HG03469 (cell line): ENCODE results near the gene TBC1D22A.
"Not testable (repeated sequence)": the region's sequence is repeated elsewhere in the genome, so short reads cannot be mapped to it uniquely, and the experiment has no call there.

Experiments used
- ATAC-seq: cut with Tn5 transposase; IDR thresholded peaks from one replicate; pipeline ENCODE4 v1.9.1; 2021; ENCODE audit warnings: mild to moderate bottlenecking, moderate library complexity, moderate number of reproducible peaks; ENCODE audit not compliant: unreplicated experiment

Gene TBC1D22A

DNA sequence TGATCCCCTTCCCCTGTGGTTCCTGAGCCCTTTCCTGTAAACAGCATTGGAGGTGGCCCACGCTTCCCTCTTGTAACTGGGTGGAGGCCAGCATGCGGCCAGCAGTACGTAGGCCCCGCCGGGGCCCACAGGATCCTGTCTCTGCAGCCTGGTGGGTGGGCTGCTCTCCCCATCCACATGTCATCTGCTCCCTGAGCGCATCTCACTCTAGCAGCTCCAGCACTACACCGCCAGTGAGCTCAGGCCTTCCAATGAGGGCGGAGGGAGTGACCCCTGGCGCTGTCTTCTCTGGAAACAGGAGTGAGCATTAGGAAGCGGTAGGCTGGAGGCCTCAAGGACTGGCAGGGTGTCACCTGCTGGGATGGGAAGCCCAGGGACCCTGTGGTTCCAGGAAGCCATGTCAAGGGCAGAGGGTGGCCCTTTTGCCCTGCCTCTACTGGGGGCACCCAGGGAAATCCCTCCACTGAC, 363.9 kb downstream of the TBC1D22A start:
- ATAC-seq = no peak

DNA sequence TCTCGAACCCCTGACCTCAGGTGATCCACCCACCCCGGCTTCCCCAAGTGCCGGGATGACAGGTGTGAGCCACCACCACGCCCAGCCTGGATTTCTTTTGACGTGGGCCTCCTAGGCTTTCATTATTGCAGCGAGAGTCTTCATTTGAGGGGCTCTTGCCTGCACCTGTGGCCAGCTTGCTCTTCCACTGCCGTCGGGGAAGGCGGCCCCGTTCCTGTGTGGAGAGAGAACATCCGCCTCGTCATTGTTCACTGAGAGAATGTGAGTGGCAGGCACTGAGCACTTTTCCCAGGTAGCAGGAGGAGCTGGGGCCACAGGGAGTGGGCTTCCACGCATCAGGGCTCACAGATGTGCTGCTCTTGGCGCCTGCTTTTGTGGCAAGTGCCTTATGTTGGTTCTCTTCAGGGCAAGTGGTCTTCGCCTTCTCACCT, 365.0 kb downstream of the TBC1D22A start:
- no peak for ATAC-seq

DNA sequence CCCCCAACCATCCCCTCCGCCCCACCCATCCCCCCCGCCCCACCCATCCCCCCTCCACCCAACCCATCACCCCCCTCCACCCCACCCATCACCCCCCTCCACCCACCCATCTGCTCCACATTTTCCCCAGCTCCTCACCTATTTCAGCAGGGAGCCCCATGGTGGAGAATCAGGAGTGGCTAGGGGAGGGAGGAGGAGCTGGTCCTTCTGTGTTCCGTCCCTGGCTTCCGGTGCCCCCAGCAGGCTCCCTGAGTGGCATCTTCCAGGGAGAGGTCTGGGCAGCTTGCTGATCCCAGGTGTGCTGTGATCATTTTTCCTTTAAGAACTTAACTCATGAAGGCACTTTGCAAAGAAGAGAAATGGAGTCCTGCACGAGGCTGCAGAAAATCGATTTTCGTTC, 365.8 kb downstream of the TBC1D22A start:
- no peak for ATAC-seq

DNA sequence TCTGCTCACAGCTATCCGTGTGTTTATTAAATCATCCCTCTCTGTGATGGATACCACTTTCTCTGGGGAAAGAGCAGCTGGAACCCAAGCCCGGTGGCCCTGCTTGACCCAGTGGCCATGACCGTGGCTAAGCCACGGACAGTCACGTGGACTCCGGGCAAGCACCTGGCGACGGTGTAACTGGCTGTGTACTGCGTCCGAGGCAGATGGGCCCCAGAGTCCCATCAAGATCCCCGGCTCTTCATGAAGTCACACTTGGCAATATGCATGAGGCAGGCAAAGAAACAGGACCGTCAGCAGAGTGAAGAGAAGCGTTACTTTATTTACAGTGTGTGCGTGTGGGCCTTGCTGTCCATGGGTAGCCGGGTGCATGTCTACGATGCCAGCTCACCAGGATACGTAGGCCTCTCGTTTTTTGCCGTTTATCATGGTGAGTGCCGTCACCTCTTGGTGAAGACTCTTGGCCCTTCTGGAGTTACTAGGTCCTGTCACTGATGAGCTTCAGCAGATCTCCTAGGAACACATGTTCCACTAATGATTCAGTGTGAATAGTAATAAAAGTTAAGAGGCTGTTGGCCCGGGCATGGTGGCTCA, 366.3 kb downstream of the TBC1D22A start:
- no peak for ATAC-seq

DNA sequence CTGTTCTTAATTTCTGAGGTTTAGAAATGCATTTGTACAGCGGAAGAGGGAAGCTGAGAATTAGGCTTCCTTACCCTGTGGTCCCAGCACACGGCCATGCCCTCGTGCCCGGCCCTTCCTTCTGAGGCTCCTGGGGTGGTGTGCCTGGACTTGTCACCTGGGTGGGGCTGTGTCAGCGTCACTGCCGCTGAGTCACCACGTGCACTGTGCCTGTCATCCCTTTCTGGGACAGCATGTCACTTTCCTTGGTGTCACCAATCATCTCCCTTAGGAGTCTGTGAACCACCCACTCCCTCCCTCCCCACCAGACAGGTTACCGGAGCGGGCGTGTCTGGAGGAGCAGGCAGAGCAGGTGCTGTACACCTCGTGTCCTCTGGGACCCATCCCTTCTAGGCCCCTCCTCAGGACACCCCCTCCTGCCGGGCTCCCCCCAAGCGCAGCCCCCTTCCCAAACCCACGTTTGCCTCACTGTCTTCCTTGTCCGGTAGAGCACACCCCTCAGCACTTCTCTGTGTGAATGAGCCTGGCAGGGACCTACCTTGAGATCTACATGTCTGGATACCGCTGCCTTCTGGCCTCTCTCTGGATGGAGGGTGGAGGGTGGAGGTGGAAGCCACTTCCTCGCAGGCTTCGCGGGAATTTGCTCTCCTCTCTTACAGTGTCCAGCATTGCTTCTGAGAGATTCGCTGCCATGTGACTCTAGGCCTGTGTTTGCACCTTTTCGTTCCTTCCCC, 367.6 kb downstream of the TBC1D22A start:
- no peak for ATAC-seq

DNA sequence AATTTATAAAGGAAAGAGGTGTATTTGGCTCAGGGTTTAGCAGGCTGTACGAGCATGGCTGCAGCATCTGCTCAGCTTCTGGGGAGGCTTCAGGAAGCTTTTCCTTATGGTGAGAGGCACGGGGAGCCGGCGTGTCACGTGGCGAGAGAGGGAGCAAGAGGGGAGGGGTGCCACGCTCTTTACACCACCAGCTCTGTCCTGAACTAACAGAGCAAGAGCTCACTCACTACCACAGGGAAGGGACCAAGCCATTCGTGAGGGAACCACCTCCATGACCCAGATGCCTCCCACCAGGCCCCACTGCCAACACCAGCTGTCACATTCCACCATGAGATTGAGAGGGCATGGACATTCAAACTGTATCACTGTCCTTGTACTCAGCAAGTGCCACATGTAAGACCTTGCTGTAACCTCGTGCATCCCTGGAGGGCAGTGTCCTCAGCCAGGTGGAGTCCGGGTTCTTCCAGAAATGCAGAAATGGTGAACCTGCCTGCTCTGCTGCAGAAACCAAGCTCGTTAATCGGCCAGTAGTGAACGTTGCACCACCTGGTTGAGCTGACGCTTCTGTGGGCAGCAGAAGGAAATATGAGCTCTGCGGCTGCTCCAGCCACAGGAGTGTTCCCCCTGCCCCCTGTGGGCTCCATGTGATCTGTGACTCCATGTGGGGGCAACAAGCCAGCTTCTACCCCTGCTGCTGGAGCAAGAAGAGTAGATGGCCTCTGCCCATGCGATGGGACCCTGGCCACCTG, 368.6 kb downstream of the TBC1D22A start:
- ATAC-seq = no peak

DNA sequence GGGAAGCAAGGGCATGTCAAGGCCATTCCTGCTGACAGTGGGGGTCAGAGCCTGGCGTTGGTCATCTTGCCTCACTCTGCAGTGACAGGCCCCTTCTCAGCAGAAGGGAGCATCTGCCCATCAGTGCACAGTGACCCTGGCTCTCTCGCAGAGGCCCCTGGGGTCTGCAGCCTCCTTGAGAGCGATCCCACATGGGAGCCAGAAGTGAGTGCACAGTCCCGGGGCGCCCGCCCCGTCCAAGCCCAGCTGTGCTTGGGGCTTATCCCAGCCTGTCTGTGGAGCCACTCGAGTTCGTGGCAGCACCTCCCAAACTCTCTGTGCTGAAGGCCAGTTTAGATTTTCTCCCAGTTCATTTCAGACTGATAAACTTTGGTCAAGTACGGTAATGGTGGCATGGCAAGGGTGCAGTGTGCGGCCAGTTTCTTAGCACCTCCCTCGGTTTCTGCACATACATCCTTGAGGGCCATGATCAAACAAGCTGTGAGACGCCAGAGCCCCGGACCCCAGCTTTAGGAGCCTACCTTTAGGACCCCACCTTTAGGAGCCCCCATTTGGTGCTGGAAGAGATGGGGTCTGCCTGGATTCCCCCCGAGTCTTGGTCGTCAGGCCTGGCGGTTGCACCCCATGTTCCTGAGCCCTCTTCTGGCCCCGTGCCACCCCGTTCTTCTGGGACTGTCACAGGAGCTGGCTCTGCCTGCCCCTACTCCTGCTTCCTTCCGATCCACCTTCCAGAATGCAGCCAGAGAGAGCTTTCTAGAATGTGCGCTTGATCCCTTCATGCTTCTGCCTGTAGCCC, 369.4 kb downstream of the TBC1D22A start:
- no peak for ATAC-seq

DNA sequence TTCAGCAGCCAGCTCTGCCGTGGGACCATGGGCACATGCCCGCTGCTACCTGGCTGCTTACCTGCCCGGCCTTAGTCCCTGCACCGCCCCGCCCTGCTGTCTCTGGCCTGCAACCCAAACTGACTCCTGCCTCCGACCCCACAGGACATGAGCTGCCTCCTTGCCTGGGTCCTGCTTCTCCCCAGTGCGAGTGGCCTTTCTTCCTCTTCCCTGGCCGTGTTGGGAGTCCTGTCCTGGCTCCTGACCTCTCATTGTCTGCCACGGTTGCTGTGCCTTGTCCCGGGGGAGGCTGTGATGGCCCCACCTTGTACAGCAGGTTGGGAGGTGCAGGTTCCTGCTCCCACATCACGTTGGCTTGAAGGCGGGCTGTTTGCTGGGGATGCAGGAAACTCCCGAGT, 370.0 kb downstream of the TBC1D22A start:
- no peak for ATAC-seq

DNA sequence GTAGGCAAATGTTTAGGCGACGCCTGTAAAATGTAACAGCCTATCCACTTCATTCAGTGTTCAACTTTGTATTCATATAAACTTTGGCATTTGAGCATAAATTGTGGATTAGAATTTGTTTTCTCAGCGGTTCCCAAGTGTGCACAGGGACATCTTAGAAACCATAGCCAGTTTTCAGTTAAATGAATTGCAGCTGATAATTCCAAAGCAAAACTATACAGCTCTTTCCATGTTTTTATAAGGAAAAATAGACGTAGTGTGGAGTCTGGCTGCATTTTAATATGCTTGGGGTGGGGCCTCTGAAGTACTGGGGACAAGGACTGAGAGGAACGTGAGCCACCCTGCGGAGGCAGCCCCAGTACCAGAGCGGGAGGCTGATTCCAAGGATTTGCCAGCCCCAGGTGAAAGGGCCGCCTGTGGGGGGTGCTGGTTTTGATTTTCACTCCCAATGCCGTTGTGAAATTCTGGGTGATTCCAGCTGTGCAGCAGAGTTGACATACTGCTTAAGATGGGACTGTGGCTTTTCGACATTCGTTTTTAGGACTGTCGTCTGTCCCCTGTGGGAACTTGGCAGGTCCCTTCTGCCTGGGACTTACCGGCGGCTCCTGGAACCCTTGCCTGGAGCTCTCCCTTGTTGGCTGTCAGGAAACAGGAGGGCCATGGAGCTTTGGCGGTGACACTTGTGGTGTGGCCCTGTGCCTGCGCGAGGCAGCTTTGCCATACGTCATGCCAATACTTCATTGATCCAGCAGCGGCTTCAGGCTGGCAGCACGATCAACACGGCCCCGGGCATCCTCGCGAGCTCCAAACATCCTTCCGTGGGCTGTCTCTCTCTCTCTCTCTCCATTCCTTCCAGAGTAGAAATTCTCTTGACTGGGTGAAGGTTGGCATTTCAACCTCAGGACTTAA, 370.9 kb downstream of the TBC1D22A start:
- no peak for ATAC-seq

DNA sequence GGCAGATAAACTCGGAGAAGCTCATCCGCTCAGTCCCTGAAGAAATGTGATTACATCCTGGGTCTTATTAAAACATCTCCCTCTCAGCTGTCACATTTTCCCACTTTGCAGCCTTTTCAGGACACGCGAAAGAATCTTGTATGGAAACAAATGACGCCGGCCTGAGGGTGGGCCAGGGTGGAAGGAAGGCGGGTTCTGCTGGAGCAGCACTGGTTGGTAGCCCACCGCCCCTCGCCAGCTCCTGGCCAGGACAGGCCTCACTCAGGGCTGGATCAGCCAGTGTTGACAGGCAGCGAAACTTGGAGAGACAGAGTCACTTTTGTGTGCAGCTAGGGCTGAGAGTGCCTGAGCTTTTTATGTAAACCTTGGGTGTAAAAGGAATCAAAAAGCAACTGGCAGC, 371.8 kb downstream of the TBC1D22A start:
- ATAC-seq = no peak

DNA sequence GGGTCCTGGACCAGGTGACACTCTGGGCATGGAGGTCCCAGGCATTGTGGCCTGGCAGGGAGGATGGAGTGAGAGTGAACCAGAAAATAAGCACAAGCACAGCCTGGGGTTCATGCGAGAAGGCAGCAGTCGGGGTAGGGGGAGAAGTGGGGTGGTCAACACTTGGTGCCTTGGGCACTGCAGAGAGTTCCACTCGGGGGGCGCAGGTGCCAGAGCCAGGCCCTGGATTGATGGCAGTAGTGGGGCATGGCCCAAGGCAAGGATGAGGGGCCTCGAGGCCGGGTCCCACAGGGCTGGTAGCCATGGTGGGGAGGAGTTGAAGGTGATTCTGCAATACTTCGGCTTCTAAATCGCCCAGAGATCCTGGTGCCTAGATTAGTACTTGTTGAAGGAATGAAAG, 372.9 kb downstream of the TBC1D22A start:
- no peak for ATAC-seq

DNA sequence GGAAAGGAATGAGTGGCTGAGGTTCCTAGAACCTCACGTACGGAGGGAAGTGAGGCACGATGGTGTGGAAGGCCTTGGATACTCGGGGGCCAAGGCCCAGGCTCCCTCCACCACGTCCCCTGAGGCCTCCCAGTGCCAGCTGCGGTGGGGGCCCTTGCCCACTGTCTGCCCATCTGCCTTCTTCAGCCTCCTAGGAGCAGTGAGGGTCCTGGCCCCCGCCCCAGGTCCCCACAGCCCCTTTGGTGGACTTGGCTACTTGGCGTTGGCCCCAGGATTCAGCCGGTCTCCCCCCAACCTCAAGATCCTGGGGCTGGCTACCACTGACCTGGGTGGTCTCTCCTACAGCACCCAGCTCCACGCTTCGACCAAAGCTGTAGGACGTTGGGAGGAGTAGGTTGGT, 373.6 kb downstream of the TBC1D22A start:
- ATAC-seq = no peak

DNA sequence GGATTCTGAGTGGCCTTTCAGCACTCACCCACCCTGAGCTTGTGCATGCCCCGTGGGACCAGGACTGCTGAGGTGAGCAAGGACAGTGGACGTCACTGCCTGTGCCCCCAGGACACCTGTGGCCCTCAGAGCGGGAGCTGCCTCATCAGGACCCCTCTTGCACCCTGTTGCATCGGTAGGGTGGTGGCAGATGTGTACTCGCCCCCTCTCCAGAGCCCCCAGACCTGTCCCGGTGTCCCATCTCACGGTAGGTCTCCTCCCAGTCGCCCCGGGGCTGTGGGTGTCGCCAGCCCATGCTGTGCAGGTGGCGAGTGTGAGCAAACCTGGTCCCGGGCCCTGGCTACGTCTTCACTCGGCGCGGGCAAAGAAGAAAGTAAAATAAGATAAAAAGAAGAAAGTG, 374.2 kb downstream of the TBC1D22A start:
- ATAC-seq = no peak

DNA sequence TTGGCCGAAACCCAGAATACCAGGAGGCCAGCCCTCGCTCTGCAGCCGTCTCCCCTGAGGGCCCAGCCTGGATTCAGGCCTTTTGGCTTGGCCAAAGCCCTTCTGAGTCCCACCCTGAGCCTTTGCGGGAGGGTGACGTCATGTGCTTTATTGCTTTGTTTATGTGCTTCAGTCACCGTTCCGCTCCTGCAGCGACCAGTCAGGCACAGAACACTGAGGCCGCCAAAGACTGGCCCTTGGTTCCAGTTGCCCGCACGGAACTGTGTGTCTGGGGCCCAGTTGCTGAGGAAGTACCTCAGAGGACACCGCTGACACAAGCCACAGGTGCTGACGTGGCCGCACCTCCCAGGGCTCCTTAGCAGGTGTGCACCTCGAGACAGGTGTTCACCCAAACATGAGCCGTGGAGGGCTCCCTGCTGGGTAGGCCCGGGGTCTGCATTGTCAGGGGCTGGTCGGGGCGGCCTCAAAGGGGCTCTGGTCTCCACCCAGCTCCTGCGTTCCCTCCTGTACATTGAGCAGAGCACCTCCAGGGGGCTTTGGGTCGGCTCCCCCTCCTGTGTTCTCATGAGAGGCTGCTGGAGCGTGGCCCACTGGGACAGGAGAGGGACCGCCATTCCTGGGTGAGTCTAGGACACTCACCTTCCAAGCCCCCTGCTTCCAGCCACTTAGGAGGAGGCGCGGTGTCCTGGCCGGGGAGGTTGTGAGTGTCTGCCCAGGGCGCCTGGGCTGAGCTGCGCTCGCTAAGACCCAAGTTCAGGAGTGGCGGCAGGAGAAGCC, 376.8 kb downstream of the TBC1D22A start:
- no peak for ATAC-seq

DNA sequence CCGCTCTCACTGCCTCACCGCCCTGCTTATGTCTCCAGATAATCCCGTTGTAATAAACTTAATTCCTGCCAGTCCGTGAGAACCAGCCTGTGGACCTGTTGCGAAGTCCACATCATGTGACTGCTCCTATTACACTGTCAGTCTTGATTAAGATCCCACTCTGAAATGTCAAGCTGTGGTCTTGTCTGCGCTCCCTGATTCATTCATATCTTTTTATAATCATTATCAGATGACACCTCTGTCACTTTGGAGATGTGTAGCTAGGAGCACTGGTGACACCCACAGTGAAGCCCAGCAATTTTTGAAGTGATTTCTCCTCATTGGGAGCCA, 377.3 kb downstream of the TBC1D22A start:
- no peak for ATAC-seq

DNA sequence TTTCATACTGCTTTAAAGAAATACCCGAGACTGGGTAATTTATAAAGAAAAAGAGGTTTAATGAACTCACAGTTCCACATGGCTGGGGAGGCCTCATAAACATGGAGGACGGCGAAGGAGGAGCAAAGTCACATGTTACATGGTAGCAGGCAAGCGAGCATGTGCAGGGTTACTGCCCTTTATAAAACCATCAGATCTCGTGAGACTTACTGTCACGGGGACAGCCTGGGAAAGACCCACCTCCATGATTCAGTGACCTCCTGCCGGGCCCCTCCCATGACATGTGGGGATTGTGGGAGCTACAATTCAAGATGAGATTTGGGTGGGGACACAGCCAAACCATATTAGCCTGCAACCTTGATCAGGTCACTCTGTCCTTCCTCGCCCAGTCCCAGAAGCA, 378.5 kb downstream of the TBC1D22A start:
- ATAC-seq = not testable (repeated sequence)

DNA sequence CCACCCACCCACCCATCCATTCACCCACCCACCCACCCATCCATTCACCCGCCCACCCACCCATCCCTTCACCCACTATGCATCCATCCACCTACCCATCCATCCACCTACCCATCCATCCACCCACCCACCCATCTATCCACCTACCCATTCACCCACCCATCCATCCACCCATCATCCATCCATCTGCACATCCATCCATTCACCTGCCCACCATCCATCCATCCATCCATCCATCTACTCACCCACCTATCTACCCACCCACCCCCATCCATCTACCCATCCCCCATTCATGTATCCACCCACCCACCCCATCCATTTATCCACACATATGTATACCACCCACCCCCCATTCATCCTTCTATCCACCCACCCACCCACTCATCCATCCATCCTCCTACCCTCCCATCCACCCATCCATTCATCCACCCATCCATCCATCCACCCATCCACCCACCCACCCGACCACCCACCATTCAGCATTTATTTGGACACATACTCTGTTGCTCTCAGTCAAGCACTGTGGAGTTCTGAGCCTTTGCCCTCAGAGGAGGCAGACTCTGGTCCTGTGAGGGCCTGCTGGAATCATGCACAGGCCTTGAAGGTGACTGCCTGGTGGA, 380.1 kb downstream of the TBC1D22A start:
- ATAC-seq = no peak

DNA sequence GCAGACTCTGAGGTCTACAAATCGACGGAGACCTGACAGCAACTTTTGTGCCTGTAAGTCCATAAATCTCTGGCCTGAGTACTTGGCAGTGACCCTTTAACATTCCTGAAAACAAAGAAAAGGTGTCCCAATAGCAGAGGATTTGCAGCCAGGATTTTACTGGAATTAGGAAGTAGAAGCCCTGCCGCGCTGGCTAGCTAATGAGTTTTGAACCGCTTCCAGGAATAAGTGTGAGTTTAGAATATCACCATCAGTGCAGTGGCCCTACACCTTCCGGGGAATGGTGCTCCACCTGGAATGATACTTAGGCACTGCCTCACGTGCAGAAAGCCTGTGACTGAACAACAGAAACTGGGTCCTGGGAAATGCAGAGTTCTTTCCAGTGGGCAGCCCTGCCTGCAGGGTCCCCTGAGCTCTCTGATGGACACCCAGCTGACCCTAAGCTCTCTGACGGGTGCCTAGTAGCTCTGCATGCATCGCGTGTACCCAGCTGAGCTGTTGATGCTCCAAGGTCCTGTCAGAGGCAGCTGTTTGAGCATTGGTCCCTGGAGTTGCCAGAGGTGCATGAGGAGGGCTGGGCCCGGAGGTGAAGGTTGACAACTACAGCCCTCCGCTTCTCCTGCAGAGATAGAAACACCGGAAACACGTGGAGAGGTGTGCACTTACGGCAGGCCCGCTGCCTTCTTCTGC, 380.9 kb downstream of the TBC1D22A start:
- no peak for ATAC-seq
